ENCODE measurements around the gene PPIP5K2.

GRCh38 chr5:103127292-103127817 lies 7.3 kb downstream of the PPIP5K2 start:
- TF ChIP-seq EZH2phosphoT487 (IDR thresholded peaks at IDR 0.05; ENCODE audit: borderline replicate concordance, low read length) (no peak), CTCF (conservative IDR thresholded peaks at IDR 0.05; ENCODE audit: low read depth, low read length) (no peak), EZH2 (IDR thresholded peaks at IDR 0.05; ENCODE audit: low read length, unreplicated experiment) (no peak)

Measured in PC-3 (cell line).